ENCODE data around the gene TIMM10. TPM values are rescaled to one million over a fixed set of nuclear protein-coding genes. Genes with fewer than 3 reads are reported as not detected.

Gene TIMM10
- total RNA-seq, 2 experiments from 2014 or later = 131 to 136 TPM

DNA sequence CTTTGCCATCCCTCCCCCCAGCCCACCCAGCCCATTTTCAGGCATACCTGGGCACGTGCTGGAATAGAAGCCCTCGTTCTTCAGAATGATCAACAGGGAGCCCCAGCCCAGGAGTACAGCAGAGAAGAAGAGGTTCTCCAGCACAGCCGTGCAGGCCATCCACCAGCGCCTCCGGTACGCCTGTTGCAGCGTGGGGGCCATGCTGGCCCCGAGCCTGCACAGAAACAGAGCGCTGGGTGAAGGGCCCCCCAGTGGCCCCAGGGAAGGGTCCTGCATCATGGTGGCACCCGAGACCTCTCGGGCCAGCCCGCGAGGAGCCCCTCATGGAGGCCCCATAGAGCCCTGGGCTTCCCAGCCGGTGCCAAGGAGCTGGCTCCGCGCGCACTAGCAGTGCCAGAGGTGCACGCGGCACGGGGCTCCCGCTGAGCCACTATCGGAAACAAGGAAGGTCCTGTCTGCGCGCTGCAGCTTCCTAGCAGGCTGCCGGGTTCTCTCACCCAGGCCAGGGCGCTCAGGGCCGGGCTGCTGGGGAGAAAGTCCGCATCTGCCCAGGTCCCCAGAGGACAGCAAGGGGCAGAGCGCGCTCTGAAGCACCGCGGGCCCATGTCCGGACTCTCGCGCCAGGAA lies 16.5 kb downstream of the TIMM10 start:
- Mint-ChIP-seq H3K27ac (peak overlapping the region; percentile 30), H3K27me3 (ENCODE audit: low read depth) (no peaks in the 10 kb centered on the region), H3K4me1 (ENCODE audit: low read depth) (peaks cover 32% of the 10 kb centered on the region), H3K9me3 (no peaks in the 10 kb centered on the region), H3K4me3 (peak overlapping the region; percentile 98), H3K36me3 (ENCODE audit: low read depth) (peaks cover 5% of the 10 kb centered on the region)
- peak; percentile 59 for DNase-seq
- intact Hi-C loops (cut with micrococcal nuclease) = loop anchor here (1.0 kb wide), 2 partner anchors 16 to 56 kb away; partner anchors contain the start of gene TIMM10
- CTCF ChIA-PET = interaction anchor here (0.9 to 7.4 kb wide), 9 partner anchors 8 to 166 kb away, joined by 3 to 144 read pairs (median 6); partner anchors contain the start of genes TIMM10 and UBE2L6

DNA sequence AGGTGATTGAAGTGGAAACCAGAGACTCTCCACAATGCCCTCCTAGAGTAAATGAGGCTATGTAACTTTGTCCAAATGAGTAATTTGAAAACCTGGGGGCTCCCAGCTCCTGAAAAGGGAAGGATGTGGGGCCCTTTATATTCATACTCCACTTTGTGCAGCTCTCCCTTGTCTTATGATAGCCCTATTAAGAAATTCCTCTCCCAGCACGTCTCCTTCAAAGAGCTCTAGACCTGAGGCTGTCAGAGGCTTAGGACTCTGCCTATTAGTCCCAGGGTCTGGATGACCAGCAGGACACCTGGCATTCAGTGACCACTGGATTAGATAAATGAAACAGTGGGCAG lies 17.1 kb downstream of the TIMM10 start:
- no peaks in the 10 kb centered on the region for H3K9me3 Mint-ChIP-seq
- peaks cover 5% of the 10 kb centered on the region for H3K36me3 Mint-ChIP-seq (ENCODE audit: low read depth)
- no peaks in the 10 kb centered on the region for H3K27me3 Mint-ChIP-seq (ENCODE audit: low read depth)
- peaks cover 32% of the 10 kb centered on the region for H3K4me1 Mint-ChIP-seq (ENCODE audit: low read depth)
- CTCF ChIA-PET = interaction anchor here (0.9 to 7.4 kb wide), 9 partner anchors 9 to 166 kb away, joined by 3 to 144 read pairs (median 3); partner anchors contain the start of genes TIMM10 and UBE2L6
- DNase-seq = no peak
- peak overlapping the region; percentile 98 for H3K4me3 Mint-ChIP-seq
- H3K27ac Mint-ChIP-seq = no peak overlapping the region
- intact Hi-C loops (cut with micrococcal nuclease) = no loop called here

- peaks cover 5% of the 10 kb centered on the region for H3K36me3 Mint-ChIP-seq (ENCODE audit: low read depth)
- no peaks in the 10 kb centered on the region for H3K9me3 Mint-ChIP-seq
- H3K4me3 Mint-ChIP-seq = peak overlapping the region; percentile 98
- CTCF ChIA-PET = interaction anchor here (0.9 to 7.4 kb wide), 9 partner anchors 9 to 165 kb away, joined by 3 to 144 read pairs (median 3); partner anchors contain the start of genes TIMM10 and UBE2L6
- intact Hi-C loops (cut with micrococcal nuclease) = no loop called here
- H3K27me3 Mint-ChIP-seq (ENCODE audit: low read depth) = no peaks in the 10 kb centered on the region
- H3K4me1 Mint-ChIP-seq (ENCODE audit: low read depth) = peaks cover 32% of the 10 kb centered on the region
- DNase-seq = no peak
- no peak overlapping the region for H3K27ac Mint-ChIP-seq
Observed at GRCh38 chr11:57512646-57513451, 17.7 kb downstream of the TIMM10 start.

- no peak overlapping the region for H3K4me3 Mint-ChIP-seq
- CTCF ChIA-PET = interaction anchor here (0.6 to 2.6 kb wide), 7 partner anchors 8 to 133 kb away, joined by 3 to 18 read pairs (median 4); no protein-coding TSS in a partner anchor
- intact Hi-C loops (cut with micrococcal nuclease) = no loop called here
- H3K9me3 Mint-ChIP-seq = no peaks in the 10 kb centered on the region
- peaks cover 7% of the 10 kb centered on the region for H3K36me3 Mint-ChIP-seq (ENCODE audit: low read depth)
- no peak for DNase-seq
- peaks cover 32% of the 10 kb centered on the region for H3K4me1 Mint-ChIP-seq (ENCODE audit: low read depth)
- peak overlapping the region; percentile 6 for H3K27ac Mint-ChIP-seq
- no peaks in the 10 kb centered on the region for H3K27me3 Mint-ChIP-seq (ENCODE audit: low read depth)
Observed at GRCh38 chr11:57511741-57512430, 18.7 kb downstream of the TIMM10 start.

DNA sequence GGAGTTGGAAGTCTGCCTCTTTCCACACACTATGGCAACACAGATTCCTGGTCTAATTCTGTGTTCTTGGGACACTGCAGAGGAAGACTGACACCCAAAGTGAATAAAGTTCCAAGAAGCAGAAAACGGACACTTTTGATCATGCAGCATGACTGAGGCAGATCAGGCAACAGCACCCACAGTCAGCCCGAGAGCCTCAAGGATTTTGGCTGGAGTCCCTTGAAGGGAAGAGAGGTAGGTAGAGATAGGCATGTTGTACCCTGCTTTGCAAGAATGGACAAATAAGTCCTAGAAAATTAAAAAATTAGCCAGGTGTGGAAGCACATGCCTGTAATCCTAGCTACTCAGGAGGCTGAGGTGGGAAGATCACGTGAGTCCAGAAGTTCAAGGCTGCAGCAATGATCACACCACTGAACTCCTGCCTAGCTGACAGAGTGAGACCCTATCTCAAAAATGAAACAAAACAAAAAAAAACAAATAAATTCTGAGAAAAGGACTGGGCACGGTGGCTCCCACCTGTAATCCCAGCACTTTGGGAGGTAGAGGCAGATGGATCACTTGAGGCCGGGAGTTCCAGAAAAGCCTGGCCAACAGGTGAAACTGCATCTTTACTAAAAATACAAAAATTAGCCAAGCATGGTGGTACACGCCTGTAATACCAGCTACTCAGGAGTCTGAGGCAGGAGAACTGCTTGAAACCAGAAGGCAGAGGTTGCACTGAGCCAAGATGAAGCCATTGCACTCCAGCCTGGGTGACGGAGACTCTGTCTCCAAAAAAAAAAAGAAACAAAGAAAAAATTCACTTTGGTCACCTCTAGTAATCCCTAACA lies 22.0 kb downstream of the TIMM10 start:
- peaks cover 24% of the 10 kb centered on the region for H3K4me1 Mint-ChIP-seq (ENCODE audit: low read depth)
- DNase-seq = no peak
- H3K9me3 Mint-ChIP-seq = no peaks in the 10 kb centered on the region
- H3K27ac Mint-ChIP-seq = no peak overlapping the region
- CTCF ChIA-PET = interaction anchor here (0.9 to 5.0 kb wide), 3 partner anchors 15 to 292 kb away, joined by 3 to 45 read pairs (median 4); no protein-coding TSS in a partner anchor
- intact Hi-C loops (cut with micrococcal nuclease) = no loop called here
- no peaks in the 10 kb centered on the region for H3K27me3 Mint-ChIP-seq (ENCODE audit: low read depth)
- H3K4me3 Mint-ChIP-seq = no peak overlapping the region
- H3K36me3 Mint-ChIP-seq (ENCODE audit: low read depth) = peaks cover 8% of the 10 kb centered on the region

GRCh38 chr11:57506522-57506921 lies 24.0 kb downstream of the TIMM10 start:
- no peak overlapping the region for H3K27ac Mint-ChIP-seq
- H3K4me1 Mint-ChIP-seq (ENCODE audit: low read depth) = peaks cover 4% of the 10 kb centered on the region
- no peak for DNase-seq
- H3K27me3 Mint-ChIP-seq (ENCODE audit: low read depth) = no peaks in the 10 kb centered on the region
- peaks cover 10% of the 10 kb centered on the region for H3K36me3 Mint-ChIP-seq (ENCODE audit: low read depth)
- CTCF ChIA-PET = interaction anchor here (0.7 to 5.0 kb wide), 3 partner anchors 13 to 252 kb away, joined by 3 to 45 read pairs (median 5); no protein-coding TSS in a partner anchor
- no peaks in the 10 kb centered on the region for H3K9me3 Mint-ChIP-seq
- no peak overlapping the region for H3K4me3 Mint-ChIP-seq
- intact Hi-C loops (cut with micrococcal nuclease) = no loop called here

DNA sequence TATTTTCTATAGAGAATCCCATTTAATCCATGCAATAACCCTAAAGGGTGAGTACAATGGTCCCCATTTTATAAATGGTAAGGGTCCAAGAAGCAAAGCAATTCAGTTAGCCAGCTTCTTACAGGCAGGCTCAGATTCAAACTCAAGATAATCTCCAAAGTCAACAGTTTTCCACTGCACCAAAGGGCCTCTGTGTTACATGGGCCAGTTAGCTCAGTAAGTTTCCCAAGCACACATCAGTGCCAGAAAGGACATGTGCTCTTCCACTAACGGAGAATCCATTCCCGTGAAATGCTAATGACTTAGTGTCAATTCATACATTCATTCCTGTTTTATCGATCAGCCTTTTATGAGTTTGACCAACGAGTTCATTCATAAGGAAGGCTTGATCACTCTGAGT lies 26.0 kb downstream of the TIMM10 start:
- CTCF ChIA-PET = interaction anchor here (1.0 to 5.0 kb wide), 3 partner anchors 11 to 22 kb away, joined by 5 to 45 read pairs (median 7); no protein-coding TSS in a partner anchor
- H3K9me3 Mint-ChIP-seq = no peaks in the 10 kb centered on the region

GRCh38 chr11:57502870-57503269 lies 27.7 kb downstream of the TIMM10 start:
- Mint-ChIP-seq H3K27me3 (ENCODE audit: low read depth) (no peaks in the 10 kb centered on the region), H3K4me1 (ENCODE audit: low read depth) (no peaks in the 10 kb centered on the region), H3K27ac (no peak overlapping the region), H3K4me3 (no peak overlapping the region), H3K9me3 (no peaks in the 10 kb centered on the region), H3K36me3 (ENCODE audit: low read depth) (peaks cover 26% of the 10 kb centered on the region)
- no peak for DNase-seq
- intact Hi-C loops (cut with micrococcal nuclease) = no loop called here
- CTCF ChIA-PET = interaction anchor here (0.8 to 2.5 kb wide), 8 partner anchors 9 to 138 kb away, joined by 3 to 30 read pairs (median 5); no protein-coding TSS in a partner anchor

More for the DNA sequence above, 26.0 kb downstream of the TIMM10 start:
- H3K36me3 Mint-ChIP-seq (ENCODE audit: low read depth) = peaks cover 18% of the 10 kb centered on the region
- no peaks in the 10 kb centered on the region for H3K4me1 Mint-ChIP-seq (ENCODE audit: low read depth)
- intact Hi-C loops (cut with micrococcal nuclease) = no loop called here
- H3K27me3 Mint-ChIP-seq (ENCODE audit: low read depth) = no peaks in the 10 kb centered on the region
- no peak overlapping the region for H3K4me3 Mint-ChIP-seq
- no peak for DNase-seq
- no peak overlapping the region for H3K27ac Mint-ChIP-seq

DNA sequence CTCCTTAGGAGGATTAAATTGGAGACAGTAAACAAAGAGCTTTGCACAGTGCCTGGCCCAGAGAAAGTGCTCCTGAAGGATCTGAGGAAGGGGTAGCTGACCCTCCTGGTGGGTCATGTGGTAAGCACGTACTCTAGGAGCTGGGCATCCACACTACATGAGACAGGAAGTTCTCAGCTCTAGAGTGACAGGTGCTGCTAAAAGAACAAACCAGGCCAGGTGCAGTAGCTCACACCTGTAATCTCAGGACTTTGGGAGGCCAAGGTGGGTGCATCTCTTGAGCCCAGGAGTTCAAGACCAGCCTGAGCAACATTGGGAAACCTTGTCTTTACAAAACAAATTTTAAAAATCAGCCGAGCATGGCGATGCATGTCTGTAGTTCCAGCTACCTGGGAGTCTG lies 28.2 kb downstream of the TIMM10 start:
- Mint-ChIP-seq H3K27ac (no peak overlapping the region), H3K4me1 (ENCODE audit: low read depth) (no peaks in the 10 kb centered on the region)
- CTCF ChIA-PET = interaction anchor here (0.8 to 2.5 kb wide), 10 partner anchors 9 to 139 kb away, joined by 3 to 30 read pairs (median 5); no protein-coding TSS in a partner anchor

GRCh38 chr11:57501953-57502352 lies 28.6 kb downstream of the TIMM10 start:
- intact Hi-C loops (cut with micrococcal nuclease) = no loop called here
- CTCF ChIA-PET = interaction anchor here (0.9 to 2.5 kb wide), 9 partner anchors 8 to 139 kb away, joined by 3 to 30 read pairs (median 5); no protein-coding TSS in a partner anchor
- Mint-ChIP-seq H3K27ac (no peak overlapping the region), H3K27me3 (ENCODE audit: low read depth) (no peaks in the 10 kb centered on the region), H3K9me3 (no peaks in the 10 kb centered on the region), H3K4me1 (ENCODE audit: low read depth) (no peaks in the 10 kb centered on the region), H3K4me3 (no peak overlapping the region), H3K36me3 (ENCODE audit: low read depth) (peaks cover 23% of the 10 kb centered on the region)
- no peak for DNase-seq

More for the DNA sequence above, 28.2 kb downstream of the TIMM10 start:
- Mint-ChIP-seq H3K36me3 (ENCODE audit: low read depth) (peaks cover 23% of the 10 kb centered on the region), H3K27me3 (ENCODE audit: low read depth) (no peaks in the 10 kb centered on the region), H3K4me3 (no peak overlapping the region), H3K9me3 (no peaks in the 10 kb centered on the region)
- intact Hi-C loops (cut with micrococcal nuclease) = no loop called here
- no peak for DNase-seq

DNA sequence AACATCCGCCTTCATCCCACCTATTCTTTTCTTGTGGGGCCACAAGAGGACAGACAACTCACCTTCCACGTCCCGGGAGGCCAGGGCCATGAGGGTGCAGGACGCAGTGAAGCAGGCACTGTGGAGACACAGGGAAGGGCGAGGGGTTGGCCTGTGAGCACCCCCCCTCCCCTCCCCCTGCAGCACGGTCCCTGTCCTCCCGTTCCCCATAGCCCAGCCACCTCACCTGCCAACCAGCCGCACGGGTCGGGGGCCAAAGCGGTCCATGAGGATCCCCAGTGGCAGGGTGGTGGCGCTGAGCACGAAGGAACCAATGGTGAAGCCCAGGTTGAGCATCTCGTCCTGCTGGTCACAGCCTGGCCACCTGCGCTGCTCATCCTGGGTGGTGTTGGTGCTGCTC lies 29.6 kb downstream of the TIMM10 start:
- H3K27ac Mint-ChIP-seq = no peak overlapping the region
- H3K27me3 Mint-ChIP-seq (ENCODE audit: low read depth) = no peaks in the 10 kb centered on the region
- intact Hi-C loops (cut with micrococcal nuclease) = no loop called here
- H3K4me3 Mint-ChIP-seq = no peak overlapping the region
- CTCF ChIA-PET = interaction anchor here (1.9 to 2.5 kb wide), 3 partner anchors 7 to 43 kb away, joined by 7 to 30 read pairs (median 8); no protein-coding TSS in a partner anchor
- H3K9me3 Mint-ChIP-seq = no peaks in the 10 kb centered on the region
- H3K4me1 Mint-ChIP-seq (ENCODE audit: low read depth) = no peaks in the 10 kb centered on the region
- peaks cover 21% of the 10 kb centered on the region for H3K36me3 Mint-ChIP-seq (ENCODE audit: low read depth)
- no peak for DNase-seq
